GM18517 (cell line): ENCODE results near the gene MTA3.
A peak's percentile ranks its signal among the peaks of the same experiment; 100 is the strongest.

Experiments used
- ATAC-seq: cut with Tn5 transposase; IDR thresholded peaks from one replicate; pipeline ENCODE4 v1.9.1; 2021; ENCODE audit warnings: mild to moderate bottlenecking, moderate library complexity; ENCODE audit not compliant: unreplicated experiment

Gene MTA3

DNA sequence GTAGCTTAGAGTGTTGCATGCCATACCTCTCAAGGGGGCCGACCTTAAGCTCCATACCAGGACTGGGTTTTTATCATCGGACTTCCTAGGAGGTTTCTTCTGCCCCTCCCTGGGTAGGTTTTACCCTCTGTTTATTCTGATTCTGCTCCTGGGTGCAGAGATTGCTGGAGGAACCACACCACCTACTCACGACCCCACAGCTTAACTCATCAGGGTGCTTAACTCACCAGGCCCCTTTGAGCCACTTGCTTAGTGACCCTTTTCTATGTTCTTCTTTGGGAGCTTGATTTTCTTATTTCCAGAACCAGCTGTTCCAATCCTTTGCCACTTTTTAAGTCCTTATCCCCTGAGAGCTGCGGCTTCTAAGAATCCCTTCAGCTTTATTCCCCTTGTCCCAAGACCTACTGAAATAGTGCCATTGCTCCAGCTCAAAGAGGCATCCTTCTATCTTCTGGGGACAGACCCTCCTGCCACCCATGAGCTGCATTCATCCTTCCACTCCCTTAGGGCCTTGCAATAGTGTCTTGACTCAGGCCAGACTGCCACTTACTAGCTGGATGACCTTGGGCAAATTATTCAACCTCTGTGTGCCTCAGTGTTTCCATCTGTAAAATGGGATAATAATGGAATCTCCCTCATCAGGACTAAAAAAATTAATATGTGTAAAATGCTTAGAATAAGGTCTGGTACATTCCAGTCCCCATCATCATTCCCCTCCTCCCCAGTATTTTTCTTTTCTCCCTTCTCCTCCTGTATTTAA, 189.7 kb downstream of the MTA3 start:
- ATAC-seq = no peak

DNA sequence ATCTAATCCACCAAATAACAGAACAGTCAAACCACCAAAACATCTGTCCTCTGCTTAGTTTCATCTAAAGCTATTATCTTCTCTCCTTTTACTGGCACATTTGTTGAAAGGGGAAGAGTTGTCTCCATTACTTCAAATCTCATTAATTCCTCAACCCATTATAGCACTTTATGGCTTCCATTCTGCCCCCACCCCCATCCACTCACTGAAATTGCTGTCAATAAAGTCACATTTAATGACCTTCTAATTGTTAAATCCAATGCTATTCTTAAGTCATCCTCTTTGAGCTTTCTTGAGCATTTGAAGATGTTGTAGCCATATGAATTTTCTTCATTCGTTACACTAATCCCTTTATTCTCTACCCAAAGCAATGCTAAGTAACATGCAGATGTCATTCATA, 190.3 kb downstream of the MTA3 start:
- ATAC-seq = no peak

DNA sequence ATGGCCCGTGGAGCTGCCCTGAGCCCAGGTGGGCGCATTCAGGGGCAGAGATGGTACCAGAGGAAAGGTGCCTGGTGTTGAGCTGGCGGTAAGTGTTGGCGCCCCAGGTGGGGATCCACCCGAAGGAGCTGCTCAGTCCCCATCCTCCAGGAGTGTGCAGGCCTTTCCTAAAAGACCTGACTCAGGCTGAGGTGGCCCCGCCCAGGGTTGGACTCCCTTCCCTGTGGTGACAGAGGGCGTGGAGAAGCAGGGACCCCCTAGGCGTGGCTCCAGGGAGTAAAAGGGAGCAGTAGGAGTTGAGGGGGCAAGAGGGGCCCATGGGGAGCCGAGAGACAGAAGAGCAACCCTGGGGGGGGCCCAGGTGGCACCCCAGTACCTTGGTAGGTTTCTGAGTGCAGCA, 193.1 kb downstream of the MTA3 start:
- no peak for ATAC-seq

DNA sequence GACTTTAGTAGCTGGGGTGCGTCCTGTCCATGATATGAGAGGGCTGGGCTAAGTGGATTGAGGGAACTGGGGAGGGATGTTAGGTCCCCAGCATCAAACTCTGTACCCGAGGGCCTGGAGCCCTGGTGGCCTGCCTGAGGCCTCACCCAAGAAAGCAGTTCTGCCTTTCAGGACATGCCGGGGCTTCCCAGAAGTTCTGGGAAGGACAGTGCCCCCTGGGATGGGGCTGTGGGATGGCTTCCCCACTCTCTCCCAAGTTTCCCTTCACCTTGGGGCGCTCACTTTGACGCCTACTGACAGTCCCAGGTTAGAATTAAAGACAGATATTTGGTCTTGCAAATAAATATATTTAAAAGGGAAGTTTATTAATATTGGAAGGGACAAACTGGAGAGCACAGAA, 193.7 kb downstream of the MTA3 start:
- ATAC-seq = no peak

DNA sequence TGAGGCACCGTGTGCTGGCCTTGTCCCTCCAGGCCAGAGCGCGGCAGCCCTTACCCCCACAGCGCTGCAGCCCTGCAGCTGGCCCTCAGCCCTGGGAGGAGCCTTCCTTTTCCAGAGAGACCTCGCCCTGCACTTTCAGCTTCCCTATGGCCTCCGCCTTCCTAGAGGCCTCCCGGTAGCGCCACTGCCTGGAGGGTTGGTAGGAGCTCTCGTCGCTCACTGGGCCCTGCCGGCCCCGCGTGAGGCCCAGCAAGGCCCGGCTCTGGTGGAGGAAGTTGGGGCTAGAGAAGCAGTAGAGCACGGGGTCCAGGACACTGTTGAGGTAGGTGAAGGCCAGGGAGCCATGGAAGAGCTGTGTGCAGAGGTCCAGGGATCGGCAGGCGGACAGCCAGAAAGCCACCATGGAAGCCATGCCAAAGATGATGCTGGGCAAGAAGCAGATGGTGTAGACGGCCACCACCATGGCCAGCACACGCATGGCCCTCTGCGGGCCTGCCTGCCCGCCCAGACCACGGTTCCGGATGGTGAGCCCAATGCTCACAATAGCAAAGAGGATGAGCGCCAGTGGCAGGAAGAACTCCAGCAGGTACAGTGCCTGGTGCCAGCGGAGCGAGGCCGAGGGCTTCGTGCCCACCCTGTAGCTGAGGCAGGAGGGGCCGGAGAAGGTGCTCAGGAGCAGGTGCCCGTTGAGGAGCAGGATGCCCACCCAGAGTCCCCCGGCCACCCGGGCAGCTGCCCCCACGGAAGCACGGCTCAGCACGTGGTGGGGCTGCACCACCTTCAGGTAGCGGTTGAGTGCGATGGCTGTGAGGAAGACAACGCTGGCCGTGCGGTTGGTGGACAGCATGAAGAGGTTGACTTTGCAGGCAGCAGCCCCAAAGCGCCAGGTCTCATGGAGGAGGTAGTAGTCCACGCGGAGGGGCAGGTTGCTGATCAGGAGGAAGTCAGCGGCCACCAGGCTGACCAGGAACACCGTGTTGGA, 194.7 kb downstream of the MTA3 start:
- ATAC-seq = no peak

DNA sequence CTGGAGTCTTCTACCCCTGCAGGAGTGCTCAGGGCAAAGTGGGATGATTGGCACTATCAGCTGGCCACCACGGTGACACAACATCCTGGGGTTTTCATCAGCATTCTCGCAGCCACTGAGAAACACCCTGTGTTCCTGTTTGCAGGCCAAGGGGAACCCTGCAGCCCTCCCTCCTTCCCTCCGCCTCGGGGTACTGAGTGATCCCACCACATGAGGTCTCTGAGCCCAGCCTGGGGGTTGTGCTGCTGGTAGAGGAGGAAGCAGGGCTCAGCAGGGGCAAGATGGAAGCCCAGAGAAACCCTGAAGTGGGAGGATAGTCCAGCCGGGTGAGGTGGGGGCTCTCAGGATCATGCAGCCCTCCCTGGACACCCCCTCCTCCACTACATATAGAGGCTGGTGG, 195.7 kb downstream of the MTA3 start, which contains the start of gene OXER1:
OXER1 (minus strand) TSS at position 40 of the 400 bp plus-strand sequence. CDS start 73 bp downstream, outside the sequence.
- ATAC-seq = no peak

DNA sequence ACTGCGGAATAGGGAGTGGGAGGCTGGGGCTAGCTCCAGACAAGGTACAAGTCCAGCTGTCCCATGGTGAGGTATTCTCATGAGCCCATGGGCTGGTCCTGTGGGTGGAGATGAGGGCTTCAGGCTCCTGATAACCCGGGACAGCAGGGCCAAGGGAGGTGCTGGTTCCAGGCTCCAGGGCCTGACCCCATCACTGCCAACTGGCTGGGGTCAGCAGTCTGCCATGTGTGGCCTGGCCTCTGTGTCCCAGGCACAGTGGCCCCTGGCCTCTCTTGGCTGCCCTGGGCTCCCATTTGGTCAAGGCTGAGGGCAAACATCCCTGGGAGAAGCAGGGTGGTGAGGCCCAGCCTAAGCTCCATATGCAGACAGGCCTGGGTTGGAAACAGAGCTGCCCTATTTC, 196.5 kb downstream of the MTA3 start:
- no peak for ATAC-seq

DNA sequence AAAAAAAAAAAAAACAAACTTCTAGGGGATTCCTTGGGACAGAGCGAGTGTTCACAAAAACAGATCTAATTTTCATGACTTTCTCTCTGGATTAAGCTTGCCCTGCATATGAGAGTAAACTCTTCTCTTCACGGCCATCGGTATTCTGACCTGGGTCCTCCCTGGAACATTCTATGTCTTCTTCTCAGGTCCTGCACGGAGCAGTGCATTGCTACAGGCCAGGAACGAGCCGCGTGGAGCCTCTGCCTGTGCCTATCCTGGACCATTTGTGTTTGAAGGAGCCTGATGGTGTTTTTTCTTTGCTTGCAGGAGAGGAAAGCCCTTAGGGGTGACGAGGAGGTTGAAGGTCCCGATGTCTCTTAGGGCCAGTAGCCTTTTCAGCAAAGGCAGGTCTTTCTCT, 197.3 kb downstream of the MTA3 start:
- no peak for ATAC-seq

DNA sequence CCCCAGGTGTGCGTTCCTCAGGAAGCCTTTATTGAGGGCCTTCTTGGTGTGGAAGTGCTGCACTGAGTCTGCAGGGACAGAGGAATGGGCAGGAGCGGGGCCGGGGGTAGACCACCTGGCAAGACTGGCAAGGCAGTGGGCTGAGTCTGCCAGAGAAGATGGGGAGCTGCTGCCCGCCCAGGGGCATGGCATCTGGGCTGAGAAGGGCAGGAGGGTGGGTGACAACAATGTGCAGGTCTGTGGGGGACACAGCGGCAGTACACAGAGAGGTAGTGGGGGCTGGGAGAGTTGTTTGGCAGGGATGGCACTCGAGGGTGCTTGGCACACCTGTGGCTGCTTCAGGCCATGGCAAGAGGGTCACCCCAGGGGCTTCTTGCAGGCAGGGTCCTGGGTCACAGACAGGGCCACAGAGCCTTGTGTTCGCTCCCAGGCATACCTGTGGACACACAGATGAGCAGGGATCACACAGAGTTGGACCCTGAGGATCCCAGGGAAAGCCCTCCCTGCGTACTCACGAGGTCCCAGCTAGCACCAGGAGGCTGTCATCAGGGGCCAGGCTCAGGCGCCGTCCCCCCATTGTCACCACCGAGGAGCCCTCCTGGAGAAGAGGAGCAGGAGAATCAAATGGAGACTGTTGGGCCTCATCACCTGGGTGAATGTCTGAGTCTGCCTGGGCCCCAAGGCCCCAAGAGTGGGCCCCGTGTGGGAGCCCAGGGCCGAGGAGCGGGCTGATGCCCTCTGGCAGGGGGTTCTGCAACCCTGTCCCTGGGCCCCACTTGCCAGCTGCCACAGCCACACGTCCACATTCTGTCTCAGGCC, 198.9 kb downstream of the MTA3 start:
- ATAC-seq = no peak

DNA sequence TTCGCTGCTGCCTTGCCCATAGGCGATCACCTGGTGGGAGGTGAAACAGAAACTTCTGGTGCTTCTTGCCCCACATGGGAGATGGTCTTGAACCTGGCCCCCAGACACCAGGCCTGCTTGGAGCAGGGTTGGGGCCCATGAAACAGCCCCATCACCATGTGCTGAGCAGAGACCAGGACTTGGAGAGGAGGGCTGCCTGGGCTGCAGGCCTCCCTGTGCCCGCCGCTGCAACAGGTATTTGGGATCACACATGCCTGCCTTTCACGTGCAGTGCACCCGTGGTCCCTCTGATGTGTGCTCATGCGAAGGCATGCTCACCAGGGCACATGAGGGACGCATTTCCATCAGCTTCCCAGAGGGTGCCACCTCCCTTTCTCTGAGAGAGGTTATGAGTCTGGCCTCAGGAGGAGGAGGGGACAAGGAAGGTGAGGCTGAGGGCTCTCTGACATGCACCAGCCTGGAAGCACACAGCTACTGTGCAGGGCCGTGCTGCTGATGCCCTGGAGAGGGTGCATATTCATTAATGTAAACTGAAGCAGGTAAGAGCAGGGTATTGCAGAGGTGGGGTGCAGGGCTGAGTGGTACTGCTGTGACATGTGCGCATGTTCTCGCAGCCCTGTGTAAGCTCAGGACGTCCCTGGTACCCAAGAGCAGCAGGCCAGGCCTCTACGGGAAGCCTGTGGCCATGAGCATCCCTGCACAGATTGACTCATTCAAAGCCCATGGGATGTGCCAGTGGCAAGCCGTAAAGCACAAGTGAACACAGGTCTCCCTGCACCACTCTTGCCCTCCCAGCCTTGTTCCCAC, 199.7 kb downstream of the MTA3 start:
- ATAC-seq = no peak

DNA sequence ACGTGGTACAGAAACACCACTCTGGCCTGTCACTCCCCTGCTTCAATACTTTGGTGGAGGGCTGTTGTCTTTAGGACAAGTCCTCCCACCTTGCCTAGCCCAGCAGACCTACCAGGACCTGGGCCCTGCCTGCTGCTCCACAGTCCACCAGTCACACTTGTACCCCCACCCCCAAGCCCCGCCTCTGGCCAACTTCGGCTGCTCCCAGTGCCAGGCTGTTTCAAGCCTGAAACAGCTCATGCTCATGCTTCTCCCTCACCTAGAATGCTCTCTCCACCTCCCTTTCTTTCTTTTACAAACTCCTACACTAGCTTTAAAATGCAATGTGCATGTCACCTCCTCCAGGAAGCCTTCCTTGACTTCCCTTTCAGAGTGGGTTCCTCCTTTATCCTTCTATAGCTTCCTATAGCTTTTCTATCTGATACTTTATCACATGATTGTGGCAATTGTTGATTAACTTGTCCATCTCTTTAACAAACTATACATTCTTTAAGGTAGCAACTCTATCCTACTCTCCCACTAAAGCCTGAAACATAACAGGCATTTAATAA, 200.3 kb downstream of the MTA3 start:
- ATAC-seq = no peak

DNA sequence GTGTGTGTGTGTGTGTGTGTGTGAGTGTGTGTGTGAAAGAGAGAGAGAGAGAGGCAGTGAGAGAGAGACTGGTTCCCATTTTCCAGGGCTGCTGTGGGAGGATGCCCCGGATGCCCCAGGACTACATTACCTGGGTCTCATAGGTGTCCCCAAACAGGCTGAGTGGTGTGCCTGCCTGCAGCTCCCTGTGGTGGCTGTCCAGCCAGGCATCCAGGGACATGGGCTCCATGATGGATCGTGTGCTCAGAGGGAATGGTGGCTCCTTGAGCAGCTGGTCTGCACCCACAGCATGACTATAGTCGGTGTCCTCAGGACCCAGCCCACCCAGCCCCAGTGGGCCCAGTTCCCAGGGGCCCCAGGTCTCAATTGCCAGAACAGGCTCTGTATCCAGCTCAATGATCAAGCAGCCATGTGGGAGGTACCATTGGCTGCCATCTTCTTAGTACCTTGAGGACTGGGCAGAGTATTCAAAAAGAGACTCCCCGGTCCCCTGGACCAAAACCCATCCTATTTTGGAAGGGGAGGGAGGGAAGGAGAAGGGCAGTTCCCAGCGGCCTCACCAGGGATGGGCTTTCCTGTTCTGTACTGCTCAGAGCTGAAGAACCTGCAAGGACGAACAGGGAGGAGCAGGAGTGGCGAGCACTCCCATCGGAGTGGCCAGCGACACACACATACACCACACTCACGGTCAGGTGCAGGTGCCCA, 201.3 kb downstream of the MTA3 start:
- no peak for ATAC-seq

DNA sequence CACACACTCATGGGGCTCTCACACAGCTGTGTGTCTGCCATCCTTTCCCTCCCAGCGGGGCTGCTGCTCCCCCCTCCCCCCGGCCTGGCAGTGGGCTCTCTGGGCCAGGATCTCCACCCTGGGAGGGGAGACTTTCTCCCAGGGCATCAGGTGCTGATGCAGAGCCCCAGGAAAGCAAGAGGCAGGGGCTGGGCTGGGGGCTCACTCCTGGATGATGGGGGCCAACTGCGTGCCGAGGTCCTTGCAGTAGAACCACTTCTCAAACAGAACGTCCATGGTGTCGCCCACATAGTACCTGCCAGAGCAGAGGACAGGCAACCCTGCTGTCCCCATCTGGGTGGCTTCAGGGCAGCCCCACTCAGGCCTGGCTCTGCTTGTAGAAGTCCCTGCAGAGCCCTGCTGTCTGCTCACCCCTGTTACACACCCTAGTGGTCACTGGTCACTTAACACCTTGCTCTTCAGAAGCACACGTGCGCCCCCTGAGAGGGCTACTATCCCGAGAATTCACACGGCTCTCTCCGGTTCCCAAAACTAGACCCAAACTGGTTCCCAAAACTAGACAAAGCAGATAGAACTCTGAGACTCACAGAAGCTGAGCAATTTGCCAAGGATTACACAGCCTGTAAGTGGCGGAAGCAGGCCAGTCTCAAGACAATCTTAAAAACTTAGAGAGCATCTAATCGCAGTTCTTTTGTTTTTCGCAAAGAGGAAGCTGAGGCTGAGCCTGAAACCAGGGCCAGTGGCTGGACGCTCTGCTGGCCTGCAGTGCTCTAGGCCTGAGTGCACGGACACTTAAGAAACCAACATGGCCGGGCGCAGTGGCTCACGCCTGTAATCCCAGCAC, 202.1 kb downstream of the MTA3 start:
- ATAC-seq = no peak

DNA sequence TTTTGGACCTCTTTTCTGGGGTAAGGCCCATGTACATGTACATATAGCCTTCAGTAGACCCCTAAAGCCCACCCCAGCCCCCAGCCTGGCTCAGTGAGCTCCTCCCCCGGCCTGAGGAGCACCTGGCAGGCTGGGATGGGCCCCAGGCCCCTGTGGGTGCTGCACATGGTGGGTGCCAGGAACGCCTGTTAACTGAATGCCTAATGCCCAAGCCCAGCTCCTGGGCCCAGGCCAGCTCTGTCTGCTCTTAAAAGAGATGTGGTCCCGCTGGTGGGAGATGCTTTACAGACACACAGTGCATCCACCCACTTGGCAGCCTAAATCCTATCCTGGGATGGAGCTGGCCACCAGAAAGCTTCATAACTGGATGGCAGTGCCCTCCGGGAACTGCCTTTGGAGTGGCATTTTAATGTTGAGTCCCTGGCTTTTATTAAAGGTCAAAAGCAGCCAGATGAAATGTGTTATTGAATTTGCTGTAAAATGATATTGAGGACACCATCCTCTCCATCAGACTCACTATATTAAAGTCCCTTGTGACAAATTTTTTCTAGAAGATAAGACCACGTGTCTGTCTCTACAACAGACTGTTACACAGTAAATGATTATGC, 203.2 kb downstream of the MTA3 start:
- ATAC-seq = no peak

DNA sequence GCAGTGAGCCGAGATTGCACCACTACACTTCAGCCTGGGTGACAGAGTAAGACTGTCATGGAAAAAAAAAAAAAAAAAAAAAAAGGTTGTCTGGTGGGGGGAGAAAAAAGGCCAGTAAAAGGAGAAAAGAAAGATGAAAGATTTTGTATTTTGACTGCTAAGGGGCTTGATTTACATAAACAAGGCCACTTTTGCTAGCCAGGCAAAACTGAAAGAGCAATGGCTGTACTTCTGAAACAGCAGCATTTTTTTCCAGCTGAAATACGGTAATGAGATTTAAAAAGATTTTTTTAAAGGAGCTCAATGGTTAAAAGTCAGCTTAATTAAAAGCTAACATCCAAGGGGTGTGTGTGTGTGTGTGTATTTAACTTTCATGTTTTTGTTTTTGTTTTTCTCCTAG, 206.8 kb downstream of the MTA3 start:
- ATAC-seq = peak; percentile 73

DNA sequence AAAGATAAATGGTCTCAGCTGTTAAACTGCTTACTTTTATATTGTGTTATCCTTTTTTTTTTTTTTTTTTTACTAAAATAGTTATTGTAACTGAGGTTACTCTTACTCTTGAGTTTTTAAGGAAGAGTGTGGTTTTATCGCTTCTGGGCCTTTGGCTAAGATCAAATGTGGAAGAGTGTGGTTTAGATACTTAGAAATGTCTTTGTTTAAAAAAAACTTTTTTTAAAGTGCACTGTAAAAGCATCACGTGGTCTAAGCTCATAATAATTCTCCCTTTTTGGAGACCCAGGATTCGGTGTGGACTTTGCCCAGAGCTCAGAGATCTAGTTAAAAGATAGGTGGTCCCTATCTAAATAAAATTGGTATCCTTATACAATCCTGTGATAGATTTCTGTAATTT, 207.4 kb downstream of the MTA3 start:
- peak; percentile 24 for ATAC-seq

DNA sequence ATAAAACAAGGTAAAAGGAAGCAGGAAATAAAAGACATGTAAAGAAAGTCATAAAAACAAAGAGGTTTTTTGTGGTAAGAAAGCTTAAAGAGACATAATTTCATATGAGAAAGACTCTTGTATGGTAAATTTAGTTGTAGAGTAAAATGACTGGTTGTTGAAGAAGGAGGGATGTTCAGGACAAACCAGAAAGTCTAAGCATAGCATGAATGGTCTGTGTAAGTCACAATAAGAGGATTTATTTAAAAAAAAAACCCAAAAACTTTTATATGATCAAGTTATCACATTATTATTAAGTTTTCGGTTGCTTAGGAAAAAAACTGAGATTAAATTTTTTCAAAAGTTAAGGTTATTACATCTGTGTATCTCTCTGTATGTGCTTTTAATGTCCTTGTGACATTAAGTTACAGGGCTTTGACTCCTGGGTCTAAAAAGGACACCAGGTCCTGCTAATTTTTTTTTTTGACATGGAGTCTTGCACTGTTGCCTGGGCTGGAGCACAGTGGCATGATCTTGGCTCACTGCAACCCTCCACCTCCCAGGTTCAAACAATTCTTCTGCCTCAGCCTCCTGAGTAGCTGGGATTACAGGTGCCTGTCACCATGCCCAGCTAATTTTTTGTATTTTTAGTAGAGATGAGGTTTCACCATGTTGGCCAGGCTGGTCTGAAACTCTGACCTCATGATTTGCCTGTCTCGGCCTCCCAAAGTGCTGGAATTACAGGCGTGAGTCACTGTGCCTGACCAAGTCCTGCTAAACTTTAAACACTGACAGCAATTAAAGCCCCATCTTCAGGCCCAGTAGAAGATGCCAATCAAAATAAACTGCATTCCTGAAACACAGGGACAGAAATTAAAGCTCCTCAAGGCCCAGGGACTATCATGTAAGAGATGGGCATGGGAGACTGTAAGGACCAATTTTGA, 209.7 kb downstream of the MTA3 start:
- no peak for ATAC-seq
